Esophagus (tissue), 2 donors: ENCODE results near the gene CNTNAP5. TPM values are rescaled to one million over a fixed set of nuclear protein-coding genes. Genes with fewer than 3 reads are reported as not detected.

Experiments used
- H3K27ac ChIP-seq, 2 donors: one replicate each; pipeline ENCODE4 v1.5.1; 2013; ENCODE audit warnings: low read depth in 2 of 2, mild to moderate bottlenecking in 2 of 2, inconsistent platforms in 1 of 2, low read length in 1 of 2, moderate library complexity in 1 of 2
- H3K27me3 ChIP-seq, 2 donors: one replicate each; pipeline ENCODE4 v1.6.1; 2013; ENCODE audit warnings: low read length in 2 of 2, control low read depth in 1 of 2, mild to moderate bottlenecking in 1 of 2; ENCODE audit not compliant: insufficient read depth in 2 of 2, control insufficient read depth in 1 of 2
- H3K36me3 ChIP-seq, 2 donors: one replicate each; pipeline ENCODE4 v1.6.1; 2013; ENCODE audit warnings: low read length in 1 of 2; ENCODE audit not compliant: control insufficient read depth in 2 of 2, insufficient read depth in 2 of 2
- H3K4me1 ChIP-seq, 2 donors: one replicate each; pipeline ENCODE4 v1.6.1; 2013; ENCODE audit warnings: low read length in 1 of 2; ENCODE audit not compliant: control insufficient read depth in 2 of 2, insufficient read depth in 2 of 2
- H3K4me3 ChIP-seq, 2 donors: one replicate each; pipeline ENCODE4 v1.5.1; 2013; ENCODE audit warnings: low read length in 2 of 2, mild to moderate bottlenecking in 2 of 2, low read depth in 1 of 2, moderate library complexity in 1 of 2
- H3K9me3 ChIP-seq, 2 donors: one replicate each; pipeline ENCODE4 v1.6.1; 2013; ENCODE audit warnings: mild to moderate bottlenecking in 2 of 2, low read depth in 1 of 2, low read length in 1 of 2, moderate library complexity in 1 of 2; ENCODE audit not compliant: control insufficient read depth in 2 of 2, insufficient read depth in 1 of 2
- WGBS, 2 donors: extraction: QIAGEN DNeasy Blood & Tissue Kit; methylation state at CpG; one replicate each; pipeline ENCODE4 v1.1.7; 2013; 5-methylcytosine and 5-hydroxymethylcytosine counted together
- polyA plus RNA-seq, 2 donors: library from polyadenylated mRNA; stranded (reverse); fragments of 200-250 nt; gene quantifications; one replicate each; pipeline ENCODE4 v1.2.3, GENCODE V29; 2013
- donor health status: healthy with polysubstance abuse.
- donor health status: Bipolar disorder and iron deficiency.

CNTNAP5 gene
- polyA plus RNA-seq, 2 donors: not detected

GRCh38 chr2:124559236-124559635, 534.1 kb downstream of the CNTNAP5 start:
- Histone ChIP-seq H3K4me3 (no peak overlapping the region), H3K27ac (no peak overlapping the region), H3K36me3 (no peaks in the 10 kb centered on the region), H3K4me1 (no peaks in the 10 kb centered on the region), H3K27me3 (no peaks in the 10 kb centered on the region), H3K9me3 (no peaks in the 10 kb centered on the region)
- 76% methylated on average over 2 of the region's 2 CpGs for WGBS, 2 donors

- Histone ChIP-seq H3K4me3 (no peak overlapping the region), H3K9me3 (peaks cover 0 to 2% of the 10 kb centered on the region in 2 donors), H3K36me3 (no peaks in the 10 kb centered on the region), H3K27ac (no peak overlapping the region), H3K27me3 (no peaks in the 10 kb centered on the region), H3K4me1 (no peaks in the 10 kb centered on the region)
- 67 to 74% methylated on average over 4 of the region's 4 CpGs for WGBS, 2 donors
Observed at GRCh38 chr2:124560592-124561112, 535.6 kb downstream of the CNTNAP5 start.

GRCh38 chr2:124561486-124561885, 536.4 kb downstream of the CNTNAP5 start:
- Histone ChIP-seq H3K4me1 (no peaks in the 10 kb centered on the region), H3K27ac (no peak overlapping the region), H3K9me3 (peaks cover 0 to 2% of the 10 kb centered on the region in 2 donors), H3K36me3 (no peaks in the 10 kb centered on the region), H3K27me3 (no peaks in the 10 kb centered on the region), H3K4me3 (no peak overlapping the region)
- WGBS, 2 donors: 74 to 86% methylated on average over 2 of the region's 2 CpGs

GRCh38 chr2:124563426-124563825, 538.3 kb downstream of the CNTNAP5 start:
- peaks cover 0 to 2% of the 10 kb centered on the region in 2 donors for H3K9me3 ChIP-seq
- H3K4me3 ChIP-seq: no peak overlapping the region
- no peaks in the 10 kb centered on the region for H3K4me1 ChIP-seq
- H3K27me3 ChIP-seq: no peaks in the 10 kb centered on the region
- no peaks in the 10 kb centered on the region for H3K36me3 ChIP-seq
- no peak overlapping the region for H3K27ac ChIP-seq

- Histone ChIP-seq H3K4me3 (no peak overlapping the region), H3K36me3 (no peaks in the 10 kb centered on the region), H3K4me1 (no peaks in the 10 kb centered on the region), H3K27ac (no peak overlapping the region), H3K27me3 (no peaks in the 10 kb centered on the region), H3K9me3 (peaks cover 0 to 2% of the 10 kb centered on the region in 2 donors)
Observed at GRCh38 chr2:124566518-124566970, 541.5 kb downstream of the CNTNAP5 start.

- Histone ChIP-seq H3K4me1 (no peaks in the 10 kb centered on the region), H3K27ac (no peak overlapping the region), H3K4me3 (no peak overlapping the region), H3K9me3 (no peaks in the 10 kb centered on the region), H3K36me3 (no peaks in the 10 kb centered on the region), H3K27me3 (no peaks in the 10 kb centered on the region)
Observed at GRCh38 chr2:124570872-124571271, 545.8 kb downstream of the CNTNAP5 start.

- Histone ChIP-seq H3K9me3 (no peaks in the 10 kb centered on the region), H3K4me1 (no peaks in the 10 kb centered on the region), H3K36me3 (no peaks in the 10 kb centered on the region), H3K27ac (no peak overlapping the region), H3K4me3 (no peak overlapping the region), H3K27me3 (no peaks in the 10 kb centered on the region)
- 82 to 90% methylated on average over 3 of the region's 3 CpGs for WGBS, 2 donors
Observed at GRCh38 chr2:124571836-124572235, 546.7 kb downstream of the CNTNAP5 start.

- Histone ChIP-seq H3K36me3 (no peaks in the 10 kb centered on the region), H3K9me3 (no peaks in the 10 kb centered on the region), H3K4me3 (no peak overlapping the region), H3K27ac (no peak overlapping the region), H3K27me3 (no peaks in the 10 kb centered on the region), H3K4me1 (no peaks in the 10 kb centered on the region)
- 25 to 29% methylated on average over 1 of the region's 1 CpG for WGBS, 2 donors
Observed at GRCh38 chr2:124572934-124573634, 548.0 kb downstream of the CNTNAP5 start.

GRCh38 chr2:124575497-124575896, 550.4 kb downstream of the CNTNAP5 start:
- 81 to 83% methylated on average over 2 of the region's 2 CpGs for WGBS, 2 donors
- Histone ChIP-seq H3K4me3 (no peak overlapping the region), H3K36me3 (no peaks in the 10 kb centered on the region), H3K27me3 (no peaks in the 10 kb centered on the region), H3K9me3 (no peaks in the 10 kb centered on the region), H3K4me1 (no peaks in the 10 kb centered on the region), H3K27ac (no peak overlapping the region)

- 72 to 75% methylated on average over 4 of the region's 4 CpGs for WGBS, 2 donors
- H3K4me1 ChIP-seq: no peaks in the 10 kb centered on the region
- no peaks in the 10 kb centered on the region for H3K36me3 ChIP-seq
- H3K27me3 ChIP-seq: no peaks in the 10 kb centered on the region
- H3K4me3 ChIP-seq: no peak overlapping the region
- no peaks in the 10 kb centered on the region for H3K9me3 ChIP-seq
- no peak overlapping the region for H3K27ac ChIP-seq
Observed at GRCh38 chr2:124580263-124580662, 555.2 kb downstream of the CNTNAP5 start.
